ENCODE measurements around the gene STAT3. TPM values are rescaled to one million over a fixed set of nuclear protein-coding genes. Genes with fewer than 3 reads are reported as not detected.

Gene STAT3
- total and polyA plus RNA-seq, 2 donors (not counting 3 experiments of a cell fraction or from before 2014, with no cell fraction given), result 59.1 to 124 TPM

DNA sequence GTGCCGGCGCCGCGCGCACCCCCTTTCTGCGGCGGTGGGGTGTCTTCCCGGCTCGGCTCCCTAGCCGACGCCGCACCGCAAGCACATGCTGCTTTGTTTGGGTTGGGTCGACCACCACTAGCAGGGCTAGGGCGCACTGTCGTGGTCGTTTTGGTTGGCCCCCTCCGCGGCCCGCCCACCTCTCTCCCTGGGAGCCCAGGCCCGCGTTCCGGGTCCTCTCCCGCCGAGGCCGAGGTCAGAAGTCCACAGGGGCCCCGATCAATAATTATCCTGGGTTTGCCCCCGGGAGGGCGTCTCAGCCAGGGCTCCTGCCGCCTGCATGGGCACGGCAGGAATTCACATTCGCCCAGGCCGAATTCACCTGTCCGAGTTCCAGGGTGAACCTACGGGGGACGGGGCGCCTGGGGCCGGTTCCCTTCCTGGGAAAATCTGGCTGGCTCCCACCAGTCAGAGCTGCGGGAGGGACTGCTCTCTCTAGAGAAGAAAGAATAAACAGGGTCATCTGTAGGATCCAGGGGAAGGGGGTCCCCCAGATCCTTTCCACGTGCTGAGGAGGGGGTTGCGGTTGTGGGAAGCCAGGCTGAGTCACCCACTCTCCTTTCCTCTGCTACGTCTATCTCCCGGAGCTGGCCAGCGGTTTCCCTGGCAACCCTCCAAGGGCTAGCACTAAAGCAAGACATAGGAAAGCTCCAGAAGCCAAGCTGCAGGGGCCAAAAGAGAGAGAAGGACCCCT, 111.5 kb downstream of the STAT3 start:
- H3K9me3 ChIP-seq (replicated peaks; ENCODE audit: control insufficient read depth, insufficient read depth, low read length), result no peaks in the 10 kb centered on the region
- H4K20me1 ChIP-seq (replicated peaks; ENCODE audit: control insufficient read depth, extremely low read depth, insufficient read depth, low read length), result no peaks in the 10 kb centered on the region
- TSS peak; percentile 77 for BruUV-seq (replicated peaks)
- peak; percentile 83 for DNase-seq (ENCODE audit: low read depth, low spot score)
- intact Hi-C loops (cut with micrococcal nuclease) (loop anchor here (2.0 to 10.0 kb wide), 2 partner anchors 44 to 142 kb away; no protein-coding TSS in a partner anchor), dilution Hi-C loops (cut with MboI; ENCODE audit: extremely low pct_ligation_motif_present, low sequenced_read_pairs) (no loop called here)
- H3K79me2 ChIP-seq (ENCODE audit: control insufficient read depth, insufficient read depth, low read length), result peaks cover 41% of the 10 kb centered on the region
- TF ChIP-seq MYC (IDR thresholded peaks at IDR 0.05; ENCODE audit: low read depth, low read length) (peak; percentile 70), POLR2AphosphoS5 (IDR thresholded peaks at IDR 0.05; ENCODE audit: insufficient read depth, low read depth, low read length) (peak; percentile 22), FOS (IDR thresholded peaks at IDR 0.05; ENCODE audit: borderline replicate concordance, insufficient read depth, low read length) (peak; percentile 84), EZH2 (IDR thresholded peaks at IDR 0.05; ENCODE audit: borderline replicate concordance, low read depth, low read length, severe bottlenecking) (no peak), GATA2 (IDR thresholded peaks at IDR 0.05; ENCODE audit: insufficient read depth, insufficient read length, low read depth, low read length) (no peak), JUN (IDR thresholded peaks at IDR 0.05; ENCODE audit: borderline replicate concordance, insufficient read depth, insufficient read length, low read depth) (peak; percentile 30)
- TF ChIP-seq, protein P1, sequence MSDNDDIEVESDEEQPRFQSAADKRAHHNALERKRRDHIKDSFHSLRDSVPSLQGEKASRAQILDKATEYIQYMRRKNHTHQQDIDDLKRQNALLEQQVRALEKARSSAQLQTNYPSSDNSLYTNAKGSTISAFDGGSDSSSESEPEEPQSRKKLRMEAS (IDR thresholded peaks at IDR 0.05; ENCODE audit: insufficient read depth, insufficient read length), result peak; percentile 22
- TF ChIP-seq, protein P2, sequence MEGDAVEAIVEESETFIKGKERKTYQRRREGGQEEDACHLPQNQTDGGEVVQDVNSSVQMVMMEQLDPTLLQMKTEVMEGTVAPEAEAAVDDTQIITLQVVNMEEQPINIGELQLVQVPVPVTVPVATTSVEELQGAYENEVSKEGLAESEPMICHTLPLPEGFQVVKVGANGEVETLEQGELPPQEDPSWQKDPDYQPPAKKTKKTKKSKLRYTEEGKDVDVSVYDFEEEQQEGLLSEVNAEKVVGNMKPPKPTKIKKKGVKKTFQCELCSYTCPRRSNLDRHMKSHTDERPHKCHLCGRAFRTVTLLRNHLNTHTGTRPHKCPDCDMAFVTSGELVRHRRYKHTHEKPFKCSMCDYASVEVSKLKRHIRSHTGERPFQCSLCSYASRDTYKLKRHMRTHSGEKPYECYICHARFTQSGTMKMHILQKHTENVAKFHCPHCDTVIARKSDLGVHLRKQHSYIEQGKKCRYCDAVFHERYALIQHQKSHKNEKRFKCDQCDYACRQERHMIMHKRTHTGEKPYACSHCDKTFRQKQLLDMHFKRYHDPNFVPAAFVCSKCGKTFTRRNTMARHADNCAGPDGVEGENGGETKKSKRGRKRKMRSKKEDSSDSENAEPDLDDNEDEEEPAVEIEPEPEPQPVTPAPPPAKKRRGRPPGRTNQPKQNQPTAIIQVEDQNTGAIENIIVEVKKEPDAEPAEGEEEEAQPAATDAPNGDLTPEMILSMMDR (IDR thresholded peaks at IDR 0.05; ENCODE audit: extremely low read depth in 1 of 2, insufficient read depth in 1 of 2, low read depth in 1 of 2, low read length in 2 of 2), result no peak
- POLR2A ChIA-PET, result interaction anchor here (1.0 kb wide), 1 partner anchor 129 kb away, joined by 3 read pairs; no protein-coding TSS in a partner anchor
- peak overlapping the region; percentile 84 for H3K9ac ChIP-seq (replicated peaks; ENCODE audit: extremely low read depth, insufficient read depth, low read length)
- no peaks in the 10 kb centered on the region for H3K36me3 ChIP-seq (ENCODE audit: control insufficient read depth in 2 of 2, extremely low read depth in 1 of 2, insufficient read depth in 2 of 2, low read length in 2 of 2)
- H3K4me3 ChIP-seq (replicated peaks in 1 of 3; ENCODE audit: insufficient read depth in 1 of 3, low read depth in 1 of 3, low read length in 3 of 3), result peak overlapping the region; percentile 42 to 65 (median 54)
- no peaks in the 10 kb centered on the region for H3K9me1 ChIP-seq (replicated peaks; ENCODE audit: control insufficient read depth, extremely low read depth, insufficient read depth, low read length)
- peak overlapping the region; percentile 87 for H2AFZ ChIP-seq (ENCODE audit: low read depth, low read length)
- peak overlapping the region; percentile 44 for H3K4me2 ChIP-seq (ENCODE audit: insufficient read depth, low read length)
- FAIRE-seq, result peak; percentile 98
- H3K27ac ChIP-seq (ENCODE audit: insufficient read depth, low read depth, low read length), result peak overlapping the region; percentile 59
- H3K27me3 ChIP-seq (ENCODE audit: control insufficient read depth in 2 of 2, insufficient read depth in 2 of 2, low read length in 2 of 2), result no peaks in the 10 kb centered on the region
- CTCF ChIA-PET, result interaction anchor here (0.6 to 1.4 kb wide), 5 partner anchors 10 to 55 kb away, joined by 3 to 18 read pairs (median 8); partner anchors contain the start of gene STAT5A
- H3K4me1 ChIP-seq (ENCODE audit: control insufficient read depth, extremely low read depth, insufficient read depth, low read length), result peaks cover 16% of the 10 kb centered on the region
